B cell (primary cell): ENCODE results near the gene H2BK1. TPM values are rescaled to one million over a fixed set of nuclear protein-coding genes. Genes with fewer than 3 reads are reported as not detected.

Experiments
- ATAC-seq: fragments of 200-7000 bp; cut with Tn5 transposase; one replicate; pipeline ENCODE4 v1.10.0; 2021; ENCODE audit warnings: low read depth, mild to moderate bottlenecking, moderate number of reproducible peaks, moderate library complexity
- CTCF ChIA-PET: fragments of 350-600 bp; sonication (Branson Sonifier 250); formaldehyde crosslinking; loops from one replicate; lab custom pipeline; 2021; ENCODE audit warnings: antibody characterized with exemption, inconsistent platforms; lab: Charles Lee
- POLR2A ChIA-PET: fragments of 350-600 bp; sonication (Branson Sonifier 250); formaldehyde crosslinking; loops from one replicate; lab custom pipeline; 2021; ENCODE audit warnings: antibody characterized with exemption; lab: Charles Lee
- DNase-seq: peaks from one replicate; pipeline ENCODE4 v3.0.0; 2013
- H2AFZ ChIP-seq: 2 replicates; pipeline ENCODE4 v1.6.1; 2012; ENCODE audit warnings: mild to moderate bottlenecking, low read depth, low read length; ENCODE audit not compliant: insufficient read depth, poor library complexity, severe bottlenecking
- H3K27ac ChIP-seq, 2 donors: 1 replicate in 1 of 2; 2 replicates in 1 of 2; pipeline ENCODE4 v1.5.1; 2012 to 2013; ENCODE audit warnings: low read length in 2 of 2, mild to moderate bottlenecking in 2 of 2, moderate library complexity in 1 of 2
- H3K27me3 ChIP-seq, 4 experiments: fragments of 200-600 bp in 1 of 4; sonication (generic) in 1 of 4; replicated peaks in 1 of 4; 1 replicate in 2 of 4; 2 replicates in 2 of 4; pipeline versions ENCODE4 v1.6.1 to v1.7.0; 2013 to 2016; ENCODE audit warnings: low read length in 3 of 4, mild to moderate bottlenecking in 2 of 4, mixed read lengths in 1 of 4, moderate library complexity in 1 of 4; ENCODE audit not compliant: insufficient read depth in 4 of 4, control insufficient read depth in 3 of 4; ENCODE audit errors: control extremely low read depth in 1 of 4
- H3K36me3 ChIP-seq, 2 experiments: replicated peaks in 1 of 2; 1 replicate in 1 of 2; 2 replicates in 1 of 2; pipeline versions ENCODE4 v1.6.1 to v1.7.1; 2013; ENCODE audit warnings: low read length in 1 of 2; ENCODE audit not compliant: insufficient read depth in 2 of 2, control insufficient read depth in 1 of 2; ENCODE audit errors: control extremely low read depth in 1 of 2, extremely low read depth in 1 of 2
- H3K4me1 ChIP-seq, 2 donors: fragments of 200-600 bp in 1 of 2; sonication (generic) in 1 of 2; 1 replicate in 1 of 2; 2 replicates in 1 of 2; pipeline versions ENCODE4 v1.5.1 to v1.6.1; 2013 to 2017; ENCODE audit warnings: low read length in 2 of 2; ENCODE audit not compliant: control insufficient read depth in 2 of 2, insufficient read depth in 2 of 2
- H3K4me2 ChIP-seq: replicated peaks from 2 replicates; pipeline ENCODE3; 2012; ENCODE audit warnings: mild to moderate bottlenecking, low read depth, low read length; ENCODE audit not compliant: poor library complexity, severe bottlenecking
- H3K4me3 ChIP-seq, 5 experiments: fragments of 200-600 bp in 1 of 5; sonication (generic) in 1 of 5; 1 replicate in 3 of 5; 2 replicates in 2 of 5; pipeline versions ENCODE4 v1.5.1 to v1.7.0; 2011 to 2016; ENCODE audit warnings: low read length in 4 of 5, mild to moderate bottlenecking in 4 of 5, low read depth in 2 of 5, control low read depth in 1 of 5, moderate library complexity in 1 of 5; ENCODE audit not compliant: insufficient read depth in 1 of 5; ENCODE audit errors: control extremely low read depth in 1 of 5, extremely low read depth in 1 of 5
- H3K79me2 ChIP-seq: fragments of 200-600 bp; sonication (generic); one replicate; pipeline ENCODE4 v1.6.0; 2016; ENCODE audit warnings: low read length; ENCODE audit not compliant: control insufficient read depth, insufficient read depth
- H3K9ac ChIP-seq: fragments of 200-600 bp; sonication (generic); 2 replicates; pipeline ENCODE4 v1.6.1; 2017; ENCODE audit warnings: mild to moderate bottlenecking, low read length, moderate library complexity
- H3K9me3 ChIP-seq, 3 donors: one replicate each; pipeline versions ENCODE4 v1.6.1 to v1.7.1; 2013; ENCODE audit warnings: low read length in 2 of 3; ENCODE audit not compliant: control insufficient read depth in 2 of 3, insufficient read depth in 1 of 3; ENCODE audit errors: control extremely low read depth in 1 of 3
- H4K20me1 ChIP-seq: 2 replicates; pipeline ENCODE4 v1.6.0; 2012; ENCODE audit warnings: mild to moderate bottlenecking, low read length; ENCODE audit not compliant: insufficient read depth, control insufficient read depth, poor library complexity, severe bottlenecking
- H3K27ac Mint-ChIP-seq: one replicate; pipeline ENCODE4 v1.8.0; 2021; ENCODE audit warnings: mixed read lengths
- H3K27me3 Mint-ChIP-seq: one replicate; pipeline ENCODE4 v1.8.0; 2021; ENCODE audit warnings: mixed read lengths
- H3K4me1 Mint-ChIP-seq: one replicate; pipeline ENCODE4 v1.8.0; 2021; ENCODE audit warnings: mixed read lengths
- H3K4me3 Mint-ChIP-seq: one replicate; pipeline ENCODE4 v1.8.0; 2021; ENCODE audit warnings: mixed read lengths
- H3K9me3 Mint-ChIP-seq: one replicate; pipeline ENCODE4 v1.8.0; 2022; ENCODE audit warnings: mixed read lengths; ENCODE audit not compliant: insufficient read depth
- CTCF ChIP-seq: fragments of 200-600 bp; IDR thresholded peaks from one replicate; pipeline ENCODE4 v1.8.0; 2022; ENCODE audit warnings: antibody characterized with exemption, mild to moderate bottlenecking
- EZH2 ChIP-seq: IDR thresholded peaks from 2 replicates; pipeline ENCODE4 v1.6.1; 2012; ENCODE audit warnings: borderline replicate concordance, low read depth, mild to moderate bottlenecking, moderate library complexity, low read length; ENCODE audit not compliant: insufficient read depth, poor library complexity, severe bottlenecking
- WGBS: methylation state at CpG from one replicate; pipeline ENCODE4 v1.1.5; 2013; ENCODE audit warnings: missing lambda C conversion rate; ENCODE audit not compliant: insufficient coverage; 5-methylcytosine and 5-hydroxymethylcytosine counted together
- intact Hi-C: fragments of 100-400 bp; cut with micrococcal nuclease; formaldehyde crosslinking; loops from one replicate; pipeline ENCODE4 v1.10.0; 2022
- polyA plus RNA-seq: library from polyadenylated mRNA; depleted of rRNA; stranded (reverse); fragments of >200 nt; gene quantifications from 2 replicates; pipeline ENCODE4 v1.2.3, GENCODE V29; 2012
- total RNA-seq, 2 donors: library from RNA; stranded (reverse); fragments of 120-200 nt in 1 of 2; gene quantifications; 1 replicate in 1 of 2; 2 replicates in 1 of 2; pipeline versions ENCODE4 v1.2.3 to v1.2.4, GENCODE V29; 2013 to 2022

The H2BK1 gene
- total and polyA plus RNA-seq, 2 donors (not counting 1 experiment from before 2014, with no cell fraction given): 4.2 TPM; not detected in 1

- DNase-seq (no peak), ATAC-seq (no peak)
- H3K9ac ChIP-seq: no peak overlapping the region
- no peaks in the 10 kb centered on the region for H3K79me2 ChIP-seq
- no peak overlapping the region for H3K4me3 ChIP-seq
- CTCF ChIA-PET: no interaction called here
- H3K9me3 Mint-ChIP-seq: no peaks in the 10 kb centered on the region
- no peaks in the 10 kb centered on the region for H3K9me3 ChIP-seq
- H3K4me1 ChIP-seq: no peaks in the 10 kb centered on the region
- no peak for TF ChIP-seq EZH2
- TF ChIP-seq CTCF: no peak
- H2AFZ ChIP-seq: no peak overlapping the region
- POLR2A ChIA-PET: no interaction called here
- no peaks in the 10 kb centered on the region for H3K4me1 Mint-ChIP-seq
- H3K27ac ChIP-seq: no peak overlapping the region
- no peak overlapping the region for H3K4me3 Mint-ChIP-seq
- no peak overlapping the region for H3K27ac Mint-ChIP-seq
- no peak overlapping the region for H3K4me2 ChIP-seq
- no peaks in the 10 kb centered on the region for H3K36me3 ChIP-seq
- intact Hi-C loops: no loop called here
- WGBS: 53% methylated on average over 10 of the region's 19 CpGs
- H4K20me1 ChIP-seq: no peaks in the 10 kb centered on the region
- H3K27me3 ChIP-seq: peaks cover 0 to 14% (median 0%) of the 10 kb centered on the region in 4 experiments
- peaks cover 2% of the 10 kb centered on the region for H3K27me3 Mint-ChIP-seq
Observed at GRCh38 chr7:151195616-151196450, 14.5 kb downstream of the H2BK1 start.

GRCh38 chr7:151194188-151194587, 16.1 kb downstream of the H2BK1 start:
- CTCF ChIA-PET: no interaction called here
- ATAC-seq (no peak), DNase-seq (no peak)
- peaks cover 10% of the 10 kb centered on the region for H3K27me3 Mint-ChIP-seq
- H3K27ac ChIP-seq: no peak overlapping the region
- H3K9me3 Mint-ChIP-seq: no peaks in the 10 kb centered on the region
- no peaks in the 10 kb centered on the region for H4K20me1 ChIP-seq
- TF ChIP-seq CTCF (no peak), EZH2 (no peak)
- H3K4me1 ChIP-seq: no peaks in the 10 kb centered on the region
- H3K27me3 ChIP-seq: peaks cover 0 to 15% (median 0%) of the 10 kb centered on the region in 4 experiments
- no peak overlapping the region for H2AFZ ChIP-seq
- H3K4me3 ChIP-seq: no peak overlapping the region
- H3K4me3 Mint-ChIP-seq: no peak overlapping the region
- H3K36me3 ChIP-seq: no peaks in the 10 kb centered on the region
- no peaks in the 10 kb centered on the region for H3K4me1 Mint-ChIP-seq
- H3K79me2 ChIP-seq: no peaks in the 10 kb centered on the region
- intact Hi-C loops: no loop called here
- no peak overlapping the region for H3K4me2 ChIP-seq
- H3K9me3 ChIP-seq: no peaks in the 10 kb centered on the region
- WGBS: 66% methylated on average over 6 of the region's 7 CpGs
- H3K27ac Mint-ChIP-seq: no peak overlapping the region
- POLR2A ChIA-PET: no interaction called here
- H3K9ac ChIP-seq: no peak overlapping the region
